H4 (cell line): Measurements from ENCODE around the gene MYO9A. TPM values are rescaled to one million over a fixed set of nuclear protein-coding genes. Genes with fewer than 3 reads are reported as not detected.

Experiments used
- DNase-seq: peaks from one replicate; pipeline ENCODE4 v3.0.0-alpha.2; 2015; ENCODE audit warnings: low spot score
- total RNA-seq: library from RNA; depleted of rRNA; stranded (reverse); fragments of >200 nt; shearing (Covaris generic); gene quantifications from 2 replicates; pipeline ENCODE4 v1.2.3, GENCODE V29; 2014

Gene MYO9A
- total RNA-seq, 1 experiment from 2014 or later = 9.4 TPM

DNA sequence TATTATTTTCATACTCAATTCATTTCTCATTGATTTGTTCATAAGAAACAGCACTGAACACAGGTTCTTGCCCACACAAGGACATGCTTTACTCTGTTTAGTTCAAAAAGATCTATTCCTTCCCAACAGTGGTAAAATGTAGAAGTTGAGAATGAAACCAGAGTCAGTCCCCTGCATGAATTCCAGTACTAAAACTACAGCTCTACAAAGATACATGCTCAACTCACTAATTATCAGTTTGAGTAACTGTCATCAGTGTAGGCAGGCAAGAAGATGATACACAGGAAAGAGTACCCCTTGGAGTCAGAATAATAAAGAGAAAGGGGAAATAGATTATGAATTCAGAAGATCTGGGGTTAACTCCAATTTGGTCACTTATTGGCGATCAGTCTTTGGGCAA, 264.4 kb downstream of the MYO9A start:
- no peak for DNase-seq

DNA sequence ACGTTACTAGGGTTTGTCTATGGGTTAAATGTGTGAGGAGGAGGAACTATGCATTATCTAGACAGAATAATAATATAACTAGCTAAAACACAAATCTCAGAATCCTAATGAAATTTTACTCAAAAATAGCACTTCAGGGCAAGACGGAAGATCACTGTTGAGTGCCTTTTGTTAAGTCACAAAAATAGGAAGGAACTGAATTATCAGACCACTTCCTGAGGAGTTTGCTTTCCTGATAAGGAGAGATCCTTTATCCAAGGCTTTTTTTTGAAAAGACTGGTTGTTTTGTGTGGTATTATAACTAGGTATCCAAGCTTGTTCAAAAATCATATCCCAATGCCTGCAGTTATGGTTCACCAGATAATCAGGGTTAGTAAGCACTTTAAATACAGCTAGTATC, 273.0 kb downstream of the MYO9A start:
- DNase-seq = no peak

DNA sequence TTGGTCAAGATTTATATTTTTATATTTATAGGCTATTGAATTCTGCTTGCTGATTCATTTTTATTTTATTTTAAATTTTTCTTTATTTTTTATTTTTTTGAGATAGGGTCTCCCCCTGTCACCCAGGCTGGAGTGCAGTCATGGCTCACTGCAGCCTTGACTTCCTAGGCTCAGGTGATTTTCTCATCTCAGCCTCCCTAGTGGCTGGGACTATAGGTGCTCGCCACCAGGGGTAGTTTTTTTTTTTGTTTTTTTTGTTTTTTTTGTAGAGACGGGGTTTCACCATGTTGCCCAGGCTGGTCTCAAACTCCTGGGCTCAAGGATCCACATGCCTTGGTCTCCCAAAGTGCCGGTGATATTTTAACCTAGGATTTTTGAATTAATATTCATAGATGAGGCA, 276.4 kb downstream of the MYO9A start:
- no peak for DNase-seq

DNA sequence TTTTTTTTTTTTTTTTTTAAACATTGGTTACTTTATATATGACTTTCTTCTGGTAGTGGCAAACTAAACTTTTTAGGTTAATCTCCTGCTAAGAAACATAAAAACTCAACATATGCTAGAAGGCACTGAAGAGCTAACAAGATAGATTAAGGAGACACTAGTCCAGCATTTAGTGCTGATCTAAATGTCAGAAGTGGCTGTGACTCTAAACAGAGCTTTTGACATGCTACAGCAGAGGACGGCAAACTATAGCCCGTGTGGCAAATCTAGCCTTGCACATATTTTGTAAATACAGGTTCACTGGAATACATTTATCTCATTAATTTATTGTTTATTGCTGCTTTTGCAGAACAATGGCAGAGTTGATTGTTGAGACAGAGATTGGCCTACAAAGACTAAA, 287.0 kb downstream of the MYO9A start:
- no peak for DNase-seq

DNA sequence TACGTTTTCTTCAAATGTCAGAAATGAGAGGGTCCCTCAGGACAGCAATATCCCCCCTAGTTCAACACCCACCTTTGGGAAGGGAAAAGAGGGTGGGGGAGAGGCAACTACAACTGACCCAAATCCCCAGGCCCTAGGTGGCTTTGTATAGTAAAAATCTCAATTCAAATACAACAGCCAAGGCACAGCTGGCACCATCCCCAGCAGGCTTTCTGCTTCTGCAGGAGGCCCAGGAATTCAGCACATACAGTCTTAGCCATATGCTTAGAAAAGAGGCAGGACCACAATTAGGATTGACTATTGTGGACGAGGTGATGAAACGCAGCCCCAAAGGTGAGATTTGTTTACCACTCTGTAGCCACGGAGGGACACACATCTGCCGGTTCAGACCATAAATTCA, 291.8 kb downstream of the MYO9A start:
- no peak for DNase-seq

DNA sequence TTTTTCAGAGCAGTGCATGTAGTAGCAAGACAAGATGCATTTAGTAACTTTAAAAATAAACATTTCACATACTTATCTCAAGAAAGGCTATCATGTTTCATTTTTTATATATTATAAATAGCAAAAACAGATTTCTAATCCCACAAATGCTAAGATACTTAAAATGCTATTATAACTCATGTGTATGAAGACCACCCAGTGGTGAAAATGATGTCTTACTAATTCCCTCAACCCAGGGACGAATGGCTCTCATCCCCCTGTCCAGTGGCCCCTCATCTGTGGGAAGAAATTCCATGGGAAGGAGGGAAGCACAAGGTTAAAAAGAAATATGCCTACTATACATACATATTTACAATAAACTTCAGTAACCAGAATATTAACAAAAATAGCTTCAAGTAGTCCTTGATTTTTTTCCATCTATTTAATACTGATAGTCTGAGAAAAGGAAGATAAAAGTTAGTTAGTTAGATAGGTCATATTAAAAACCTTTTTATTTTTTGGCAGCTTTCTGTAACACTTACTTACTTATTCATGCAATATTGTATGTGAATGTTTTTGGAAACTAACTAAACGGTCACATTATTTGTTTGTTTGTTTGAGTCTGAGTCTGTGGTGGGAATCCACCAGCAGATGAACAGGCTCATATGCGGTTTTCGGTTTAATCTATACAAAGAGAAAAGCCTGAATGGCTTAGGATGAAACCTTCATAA, 292.8 kb downstream of the MYO9A start:
- DNase-seq = no peak

DNA sequence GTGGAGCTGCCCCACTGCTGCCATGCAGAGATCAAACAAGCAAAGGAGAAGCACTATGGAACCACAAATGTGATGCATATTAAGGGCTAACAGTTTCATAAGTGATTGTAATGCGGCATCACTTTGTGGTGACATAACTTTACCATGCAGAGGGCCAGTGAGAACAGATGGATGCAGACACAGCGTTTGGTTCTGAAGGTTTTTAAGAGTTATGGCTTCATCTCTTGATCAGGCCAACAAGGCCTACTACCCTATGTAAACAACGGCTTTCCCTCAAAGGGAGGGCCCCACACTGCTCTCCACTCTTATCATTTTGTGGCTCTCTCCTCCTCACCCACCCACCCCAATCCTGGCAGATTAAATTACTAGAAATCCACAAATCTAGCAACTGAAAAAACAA, 294.1 kb downstream of the MYO9A start:
- DNase-seq = no peak

DNA sequence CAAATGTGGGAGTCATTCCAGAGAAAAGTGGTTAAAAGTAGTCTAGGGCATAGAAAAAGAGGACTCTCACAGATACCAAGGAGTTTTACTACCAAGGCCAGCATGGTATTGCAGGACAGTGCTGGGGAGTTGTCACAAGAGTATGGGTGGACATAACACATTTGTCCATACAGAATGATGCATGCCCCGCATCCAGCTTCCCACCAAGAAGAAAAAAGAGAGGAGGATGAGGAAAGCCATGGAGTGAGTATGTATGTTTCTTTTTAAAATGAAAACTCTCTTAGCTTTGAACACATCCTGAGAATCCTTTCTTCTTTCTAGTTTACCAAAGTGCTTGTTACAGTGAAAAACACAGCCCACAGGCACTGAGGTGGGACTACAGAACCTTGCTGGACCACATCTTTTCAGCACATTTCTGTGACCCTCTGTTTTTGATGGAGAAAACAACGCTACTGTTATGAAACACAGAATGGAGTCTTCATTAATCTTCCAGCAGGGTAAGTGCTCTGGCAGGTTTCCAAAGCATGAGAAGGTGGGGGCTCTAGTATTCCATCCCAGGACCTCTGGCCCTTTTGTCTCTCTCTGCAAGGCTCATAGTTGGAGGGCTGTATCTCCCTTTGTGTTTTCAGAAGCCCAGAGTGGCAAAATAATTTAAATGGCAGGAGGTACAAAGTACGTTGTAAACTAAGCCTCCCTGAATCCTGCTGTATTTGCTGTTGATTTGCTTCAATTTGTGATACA, 294.9 kb downstream of the MYO9A start:
- DNase-seq = no peak

DNA sequence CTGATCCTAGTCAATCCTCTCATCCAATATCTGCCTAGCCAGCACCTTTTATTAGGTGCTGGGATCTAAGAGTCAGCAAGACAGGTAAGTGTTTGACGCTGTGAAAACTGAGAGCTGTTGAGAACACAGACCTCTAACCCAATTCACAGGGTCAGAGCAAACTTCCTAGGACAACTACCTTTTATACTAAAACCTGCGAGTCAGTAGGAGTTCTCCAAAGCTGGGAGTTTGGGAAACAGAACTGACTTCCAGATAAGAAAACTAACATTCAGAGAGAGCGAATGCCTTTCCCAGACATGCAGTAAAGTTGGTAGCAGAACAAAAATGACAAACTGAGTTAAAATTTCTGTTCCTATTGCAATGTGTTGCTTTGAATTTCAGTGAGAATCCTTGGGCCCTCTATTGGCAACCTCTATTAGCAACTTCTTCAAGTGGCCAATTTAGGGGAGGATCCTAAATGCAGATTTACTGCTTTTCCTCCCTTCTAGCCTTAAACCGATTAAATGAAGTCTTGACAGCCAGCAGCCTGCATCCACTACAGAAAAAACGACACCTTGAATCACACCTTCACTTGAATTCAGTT, 296.3 kb downstream of the MYO9A start:
- DNase-seq = no peak

DNA sequence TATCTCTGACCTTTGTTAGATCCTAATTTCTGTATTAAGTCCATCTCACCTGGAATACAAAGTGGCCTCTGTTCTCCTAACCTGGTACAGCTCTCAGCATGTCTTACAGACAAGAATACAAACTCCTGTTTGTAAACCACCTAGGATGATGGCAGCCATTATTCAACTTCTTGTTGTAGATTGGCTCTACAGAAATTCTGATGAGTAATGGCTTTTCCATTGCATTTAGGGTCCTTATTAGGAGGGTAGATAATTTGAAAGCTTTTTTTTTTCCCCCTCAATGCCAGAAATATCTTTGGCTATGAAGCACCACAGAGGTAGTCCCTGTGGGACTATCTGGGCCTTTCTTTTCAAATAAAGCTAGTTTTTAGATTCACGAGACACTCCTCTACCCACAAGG, 297.8 kb downstream of the MYO9A start:
- no peak for DNase-seq

DNA sequence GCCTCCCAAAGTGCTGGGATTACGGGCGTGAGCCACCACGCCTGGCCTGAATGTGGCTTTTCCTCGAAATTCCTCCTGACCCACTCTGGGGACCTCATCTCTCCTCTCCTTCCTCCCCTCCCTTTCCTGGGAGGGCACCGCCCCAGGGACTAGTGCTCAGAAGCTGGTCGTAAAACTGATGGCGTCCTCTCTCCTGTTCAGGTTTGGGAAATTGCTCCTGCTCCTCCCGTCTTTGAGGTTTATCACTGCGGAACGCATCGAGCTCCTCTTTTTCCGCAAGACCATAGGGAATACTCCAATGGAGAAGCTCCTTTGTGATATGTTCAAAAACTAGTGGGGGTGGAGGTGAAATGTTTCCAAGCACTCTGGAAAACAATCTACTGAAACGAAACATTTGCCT, 300.6 kb downstream of the MYO9A start:
- no peak for DNase-seq

DNA sequence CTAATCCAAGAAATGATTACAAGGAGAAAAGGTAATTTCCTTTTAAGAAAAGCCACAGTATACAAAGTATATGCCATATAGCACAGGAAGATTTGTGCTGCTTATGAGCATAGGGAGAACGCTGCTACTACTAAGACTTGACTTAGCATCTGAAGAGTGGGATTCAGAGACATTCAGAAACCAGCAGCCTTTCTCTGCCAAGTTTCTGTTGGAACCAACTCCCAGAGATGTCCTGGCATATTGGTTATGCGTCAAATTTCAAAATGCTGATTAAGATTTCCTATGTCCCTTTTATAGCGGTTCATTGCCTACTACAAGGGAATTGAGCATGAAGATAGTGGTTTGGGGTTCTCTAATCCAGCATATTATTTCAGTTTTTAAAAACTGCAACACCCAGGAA, 302.6 kb downstream of the MYO9A start:
- DNase-seq = no peak

DNA sequence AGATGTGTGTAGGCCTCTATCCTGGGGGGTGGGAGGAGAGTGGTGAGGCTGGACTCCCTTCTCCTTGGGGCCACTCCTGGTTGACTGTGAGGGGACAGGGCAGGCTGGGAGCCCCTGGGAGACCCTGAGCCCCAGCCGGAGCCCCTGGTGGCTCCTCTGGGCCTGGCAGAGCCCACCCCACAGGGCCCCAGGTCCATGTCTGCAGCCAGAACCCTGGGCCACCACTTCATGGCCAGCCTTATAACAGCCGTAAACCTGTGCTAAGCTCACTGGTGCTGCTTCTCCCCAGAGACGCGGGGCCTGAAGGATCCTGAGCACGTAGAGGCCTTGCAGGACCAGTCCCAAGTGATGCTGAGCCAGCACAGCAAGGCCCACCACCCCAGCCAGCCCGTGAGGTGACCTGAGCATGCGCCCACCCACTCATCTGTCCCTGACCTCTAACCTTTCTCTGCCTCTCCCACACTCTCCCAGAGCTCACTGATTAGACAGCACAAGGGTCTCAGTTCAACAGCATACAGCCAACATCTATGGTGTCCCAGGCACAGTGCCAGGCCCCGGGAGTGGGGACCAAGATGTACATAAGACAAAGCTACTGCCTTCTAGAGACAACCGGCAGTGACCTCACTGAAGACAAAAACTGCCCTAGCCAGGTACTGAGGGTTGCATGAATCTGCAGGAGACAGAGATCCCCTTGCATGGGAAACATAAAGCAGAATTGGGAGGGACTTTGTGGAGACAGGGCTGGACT, 304.1 kb downstream of the MYO9A start:
- no peak for DNase-seq

DNA sequence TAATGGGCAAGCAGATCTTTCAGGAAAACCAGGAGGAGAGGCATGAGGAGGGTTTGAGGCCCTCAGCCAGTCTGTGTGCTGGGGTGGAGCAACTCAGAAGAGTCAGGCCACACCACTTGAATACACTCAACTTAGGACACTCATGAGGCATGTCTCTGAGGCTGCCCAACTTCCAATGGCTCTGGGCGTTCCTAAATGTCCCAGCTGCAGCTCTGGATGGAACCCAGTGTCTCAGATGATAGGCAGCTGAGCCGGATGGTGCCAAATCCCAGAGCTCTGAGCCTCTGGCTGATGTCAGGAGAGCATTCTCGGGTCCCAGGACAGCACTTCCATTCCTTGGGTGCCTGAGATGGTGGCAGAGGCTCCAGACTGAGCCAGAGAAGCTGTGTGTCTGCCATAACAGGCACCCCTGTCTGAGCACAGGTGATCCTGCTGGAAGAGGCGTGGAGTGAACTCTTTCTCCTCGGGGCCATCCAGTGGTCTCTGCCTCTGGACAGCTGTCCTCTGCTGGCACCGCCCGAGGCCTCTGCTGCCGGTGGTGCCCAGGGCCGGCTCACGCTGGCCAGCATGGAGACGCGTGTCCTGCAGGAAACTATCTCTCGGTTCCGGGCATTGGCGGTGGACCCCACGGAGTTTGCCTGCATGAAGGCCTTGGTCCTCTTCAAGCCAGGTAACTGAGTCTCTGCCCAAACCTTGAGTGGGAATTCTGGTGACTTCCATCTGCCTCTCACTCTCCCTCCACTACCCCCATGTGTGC, 304.8 kb downstream of the MYO9A start:
- no peak for DNase-seq

DNA sequence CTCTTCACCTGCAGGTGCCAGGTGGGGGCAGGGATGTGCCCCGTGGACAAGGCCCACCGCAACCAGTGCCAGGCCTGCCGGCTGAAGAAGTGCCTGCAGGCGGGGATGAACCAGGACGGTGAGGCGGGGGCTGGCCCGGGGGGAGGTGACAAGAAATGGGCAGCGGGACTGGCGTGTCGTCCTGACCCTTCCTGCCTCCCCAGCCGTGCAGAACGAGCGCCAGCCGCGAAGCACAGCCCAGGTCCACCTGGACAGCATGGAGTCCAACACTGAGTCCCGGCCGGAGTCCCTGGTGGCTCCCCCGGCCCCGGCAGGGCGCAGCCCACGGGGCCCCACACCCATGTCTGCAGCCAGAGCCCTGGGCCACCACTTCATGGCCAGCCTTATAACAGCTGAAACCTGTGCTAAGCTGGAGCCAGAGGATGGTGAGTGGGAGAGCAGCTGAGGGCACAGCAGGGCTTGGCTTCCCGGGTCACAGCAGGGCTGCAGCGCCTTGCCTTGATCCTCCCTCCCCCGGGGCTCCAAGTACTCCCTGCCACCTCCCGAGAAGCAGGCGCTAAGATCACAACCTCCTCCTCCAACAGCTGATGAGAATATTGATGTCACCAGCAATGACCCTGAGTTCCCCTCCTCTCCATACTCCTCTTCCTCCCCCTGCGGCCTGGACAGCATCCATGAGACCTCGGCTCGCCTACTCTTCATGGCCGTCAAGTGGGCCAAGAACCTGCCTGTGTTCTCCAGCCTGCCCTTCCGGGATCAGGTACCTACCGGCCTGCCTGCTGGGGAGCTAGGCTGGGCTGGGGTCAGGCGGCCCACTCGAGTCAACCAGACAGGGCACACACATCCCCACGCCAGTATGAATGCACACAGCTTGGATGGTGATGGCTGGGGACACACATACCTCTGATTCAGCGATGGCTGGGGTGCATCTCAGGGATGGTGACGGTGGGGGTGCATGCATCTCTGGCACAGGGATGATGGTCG, 305.9 kb downstream of the MYO9A start:
- no peak for DNase-seq

DNA sequence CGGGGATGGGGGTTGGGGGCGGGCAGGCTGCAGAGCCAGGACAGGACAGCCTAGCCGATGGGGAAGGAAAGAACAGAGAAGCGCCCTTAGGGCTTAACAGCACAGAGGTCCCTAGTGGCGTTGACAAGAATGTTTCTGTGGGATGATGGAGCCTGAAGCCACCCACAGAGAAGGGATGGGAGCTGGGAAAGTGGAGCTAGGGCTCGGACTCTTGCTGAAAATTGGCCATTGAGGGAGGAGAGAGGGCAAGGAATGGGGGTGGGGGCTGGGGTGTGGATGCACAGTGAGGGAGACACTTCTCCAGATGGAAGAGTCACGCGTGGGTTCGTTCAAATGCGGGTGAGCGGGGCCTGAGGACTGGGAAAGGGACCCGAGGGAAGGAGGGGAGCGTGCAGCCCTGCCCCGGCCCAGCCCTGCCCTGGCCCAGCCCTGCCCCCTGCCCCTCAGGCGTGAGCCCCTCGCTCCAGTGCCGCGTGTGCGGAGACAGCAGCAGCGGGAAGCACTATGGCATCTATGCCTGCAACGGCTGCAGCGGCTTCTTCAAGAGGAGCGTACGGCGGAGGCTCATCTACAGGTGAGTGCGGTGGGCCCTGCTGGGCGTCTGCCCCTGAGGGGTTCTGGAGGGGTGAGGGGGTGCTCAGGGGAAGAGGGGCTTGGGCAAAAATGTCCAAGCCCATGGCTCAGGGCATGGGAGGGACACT, 306.8 kb downstream of the MYO9A start:
- DNase-seq = no peak

DNA sequence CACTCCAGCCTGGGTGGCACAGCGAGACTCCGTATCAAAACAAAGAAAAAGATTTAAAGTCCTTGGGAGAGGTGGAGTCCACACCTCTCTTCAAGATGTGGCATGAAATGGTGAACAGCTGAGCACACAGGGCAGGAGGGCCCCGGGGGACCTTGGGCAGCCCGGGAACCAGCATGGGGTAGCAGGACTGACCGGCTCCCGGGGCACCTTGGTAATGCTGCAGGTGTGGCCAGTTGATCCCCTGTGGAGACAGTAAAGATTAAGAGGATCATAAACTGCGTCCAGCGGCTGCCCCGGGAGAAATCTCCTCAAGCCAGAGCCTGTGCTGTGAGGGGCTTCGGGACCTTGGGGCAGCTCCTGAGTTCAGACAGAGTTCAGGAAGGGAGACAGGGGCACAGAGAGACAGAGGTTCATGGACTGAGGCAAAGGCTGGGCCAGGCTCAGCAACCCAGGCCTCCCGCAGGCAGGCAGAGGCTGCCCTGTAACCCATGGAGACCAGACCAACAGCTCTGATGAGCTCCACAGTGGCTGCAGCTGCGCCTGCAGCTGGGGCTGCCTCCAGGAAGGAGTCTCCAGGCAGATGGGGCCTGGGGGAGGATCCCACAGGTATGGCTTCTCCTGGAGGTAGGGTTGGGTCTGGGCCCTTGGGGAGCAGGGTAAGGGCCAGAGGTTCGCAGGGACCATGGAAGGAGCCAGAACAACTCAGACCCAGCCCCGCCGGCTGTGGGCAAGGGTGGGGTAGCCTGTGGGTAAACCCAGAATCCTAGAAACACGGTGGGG, 307.5 kb downstream of the MYO9A start, which contains the start of gene NR2E3:
Gene NR2E3, plus strand, starts transcription at position 299 of the 780 bp plus-strand sequence. Its CDS starts 190 bp downstream, at position 489.
- no peak for DNase-seq

DNA sequence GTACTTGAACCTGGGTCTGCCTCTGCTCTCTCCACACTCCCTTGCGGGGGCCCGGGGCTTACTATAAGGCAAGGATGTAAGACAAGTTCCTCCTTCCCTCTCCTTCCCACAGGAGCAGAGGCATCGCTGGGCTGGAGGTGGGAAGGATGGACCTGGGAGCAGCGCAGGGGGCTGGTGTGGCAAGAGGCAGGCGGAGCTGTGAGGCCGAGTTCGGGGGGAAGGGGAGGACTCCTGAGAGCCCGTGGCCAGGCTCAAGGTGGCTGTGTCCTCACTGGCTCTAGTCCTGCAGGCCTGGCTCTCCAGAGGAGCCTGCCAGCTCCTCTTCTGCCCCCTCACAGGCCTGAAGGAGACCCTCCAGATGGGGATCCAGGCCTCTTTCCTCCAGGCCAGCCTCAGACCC, 308.6 kb downstream of the MYO9A start:
- DNase-seq = no peak
